ENCODE results near the gene PALB2. TPM values are rescaled to one million over a fixed set of nuclear protein-coding genes. Genes with fewer than 3 reads are reported as not detected.

PALB2 gene
- polyA plus RNA-seq, 3 donors: 2.3 to 3.3 (median 2.5) TPM

DNA sequence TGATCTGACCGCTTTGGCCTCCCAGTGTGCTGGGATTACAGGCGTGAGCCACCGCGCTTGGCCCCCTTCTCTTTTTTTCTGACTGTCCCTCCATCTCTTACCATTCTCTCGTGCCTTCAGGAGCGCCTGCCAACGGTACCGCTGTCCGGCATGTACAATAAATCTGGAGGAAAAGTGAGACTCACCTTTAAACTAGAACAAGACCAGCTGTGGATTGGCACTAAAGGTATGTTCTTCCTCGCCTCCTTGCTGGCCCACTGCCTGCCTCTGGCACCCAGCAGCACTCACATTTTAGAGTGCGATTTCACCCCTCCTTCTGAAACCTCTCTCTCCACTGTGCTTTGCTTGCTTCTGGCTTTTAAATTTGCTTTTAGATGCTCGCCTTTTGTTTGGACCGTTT lies 78.6 kb downstream of the PALB2 start:
- WGBS (ENCODE audit: insufficient coverage): 99% methylated on average over 8 of the region's 13 CpGs
- Histone ChIP-seq H3K9me3 (replicated peaks in 1 of 2; ENCODE audit: control insufficient read depth in 1 of 2, insufficient read depth in 1 of 2, low read length in 2 of 2) (no peaks in the 10 kb centered on the region), H3K4me1 (ENCODE audit: control insufficient read depth in 1 of 2, insufficient read depth in 2 of 2, low read length in 2 of 2) (peaks cover 8 to 11% of the 10 kb centered on the region in 2 donors), H3K36me3 (replicated peaks in 1 of 2; ENCODE audit: control insufficient read depth in 1 of 2, insufficient read depth in 2 of 2, low read length in 2 of 2) (peaks cover 77 to 86% of the 10 kb centered on the region in 2 donors), H2AFZ (ENCODE audit: insufficient read depth, low read depth, low read length, poor library complexity, severe bottlenecking) (no peak overlapping the region), H3K9ac (ENCODE audit: insufficient read depth, low read length, poor library complexity, severe bottlenecking) (no peak overlapping the region), H3K27me3 (ENCODE audit: control insufficient read depth in 2 of 2, insufficient read depth in 2 of 2, low read length in 2 of 2) (no peaks in the 10 kb centered on the region), H3K27ac (ENCODE audit: low read depth in 1 of 2, low read length in 2 of 2) (no peak overlapping the region), H3K4me3 (replicated peaks in 1 of 3; ENCODE audit: low read depth in 2 of 3, low read length in 3 of 3) (no peak overlapping the region), H4K20me1 (ENCODE audit: insufficient read depth, low read length) (no peaks in the 10 kb centered on the region), H3K4me2 (replicated peaks; ENCODE audit: extremely low read depth, low read length, poor library complexity, severe bottlenecking) (no peak overlapping the region), H3K79me2 (ENCODE audit: insufficient read depth, low read length) (peaks cover 20% of the 10 kb centered on the region)
- Mint-ChIP-seq H3K27me3 (ENCODE audit: low read depth in 3 of 3) (no peaks in the 10 kb centered on the region), H3K36me3 (peaks cover 70 to 72% of the 10 kb centered on the region in 2 donors), H3K4me3 (no peak overlapping the region), H3K4me1 (peaks cover 12% of the 10 kb centered on the region), H3K9me3 (peaks cover 0 to 3% (median 0%) of the 10 kb centered on the region in 7 donors), H3K27ac (peak overlapping the region in 1 of 7 donors; percentile 9)
- no peak for DNase-seq
- intact Hi-C loops (cut with micrococcal nuclease): no loop called here
- no peak for TF ChIP-seq CTCF (IDR thresholded peaks at IDR 0.05)

DNA sequence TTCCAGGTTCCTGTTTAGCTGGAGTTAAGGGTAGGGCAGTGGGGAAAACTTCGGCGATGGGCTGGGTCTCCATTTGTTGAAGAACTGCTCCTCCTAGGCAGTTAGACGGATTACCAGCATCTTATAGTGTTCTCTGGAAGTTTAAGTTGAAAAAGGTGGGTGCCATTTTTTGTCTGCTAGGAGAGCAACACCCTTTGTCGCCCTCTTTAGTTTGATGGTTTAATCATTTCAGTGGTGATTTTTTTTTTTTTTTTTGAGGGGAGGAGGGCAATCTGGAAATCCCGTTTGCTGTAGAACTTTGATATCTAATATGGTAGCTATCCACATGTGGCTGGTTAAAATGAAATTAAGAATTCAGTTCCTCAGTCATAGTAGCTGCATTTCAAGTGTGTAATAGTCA lies 79.5 kb downstream of the PALB2 start:
- TF ChIP-seq CTCF (IDR thresholded peaks at IDR 0.05): no peak
- no peak overlapping the region for H3K4me3 Mint-ChIP-seq
- peaks cover 17% of the 10 kb centered on the region for H3K4me1 Mint-ChIP-seq
- H2AFZ ChIP-seq (ENCODE audit: insufficient read depth, low read depth, low read length, poor library complexity, severe bottlenecking): no peak overlapping the region
- peaks cover 68 to 77% of the 10 kb centered on the region in 2 donors for H3K36me3 ChIP-seq (replicated peaks in 1 of 2; ENCODE audit: control insufficient read depth in 1 of 2, insufficient read depth in 2 of 2, low read length in 2 of 2)
- no peaks in the 10 kb centered on the region for H3K27me3 ChIP-seq (ENCODE audit: control insufficient read depth in 2 of 2, insufficient read depth in 2 of 2, low read length in 2 of 2)
- H3K4me2 ChIP-seq (replicated peaks; ENCODE audit: extremely low read depth, low read length, poor library complexity, severe bottlenecking): no peak overlapping the region
- no peaks in the 10 kb centered on the region for H3K27me3 Mint-ChIP-seq (ENCODE audit: low read depth in 3 of 3)
- intact Hi-C loops (cut with micrococcal nuclease): no loop called here
- H3K27ac ChIP-seq (ENCODE audit: low read depth in 1 of 2, low read length in 2 of 2): no peak overlapping the region
- H3K9me3 Mint-ChIP-seq: peaks cover 0 to 3% (median 0%) of the 10 kb centered on the region in 7 donors
- no peaks in the 10 kb centered on the region for H3K9me3 ChIP-seq (replicated peaks in 1 of 2; ENCODE audit: control insufficient read depth in 1 of 2, insufficient read depth in 1 of 2, low read length in 2 of 2)
- H3K4me3 ChIP-seq (replicated peaks in 1 of 3; ENCODE audit: low read depth in 2 of 3, low read length in 3 of 3): no peak overlapping the region
- no peak overlapping the region for H3K27ac Mint-ChIP-seq
- H3K36me3 Mint-ChIP-seq: peaks cover 60 to 63% of the 10 kb centered on the region in 2 donors
- 95% methylated on average over 4 of the region's 5 CpGs for WGBS (ENCODE audit: insufficient coverage)
- H3K9ac ChIP-seq (ENCODE audit: insufficient read depth, low read length, poor library complexity, severe bottlenecking): no peak overlapping the region
- H3K4me1 ChIP-seq (ENCODE audit: control insufficient read depth in 1 of 2, insufficient read depth in 2 of 2, low read length in 2 of 2): peaks cover 12 to 17% of the 10 kb centered on the region in 2 donors
- H4K20me1 ChIP-seq (ENCODE audit: insufficient read depth, low read length): no peaks in the 10 kb centered on the region
- H3K79me2 ChIP-seq (ENCODE audit: insufficient read depth, low read length): peaks cover 21% of the 10 kb centered on the region
- DNase-seq: no peak

Measured in CD14-positive monocyte (primary cell).